Transverse colon (tissue), 4 donors: Measurements from ENCODE around the gene PCDHB7.

Experiments used
- EP300 ChIP-seq: sonication (generic); formaldehyde crosslinking; IDR thresholded peaks from one replicate; pipeline ENCODE4 v1.6.1; 2017; ENCODE audit warnings: antibody characterized with exemption, low read depth
- POLR2A ChIP-seq: fragments of 450-650 bp; IDR thresholded peaks from one replicate; pipeline ENCODE4 v1.6.1; 2016; ENCODE audit warnings: antibody characterized with exemption, mild to moderate bottlenecking, moderate library complexity
- POLR2AphosphoS5 ChIP-seq, 3 donors: sonication (generic); formaldehyde crosslinking; IDR thresholded peaks; one replicate each; pipeline ENCODE4 v1.6.1; 2016; ENCODE audit warnings: antibody characterized with exemption in 3 of 3
- TF ChIP-seq, protein P1 (sequence below), 5 experiments: fragments of 200-600 bp in 3 of 5; fragments of 450-650 bp in 2 of 5; sonication (generic) in 3 of 5; IDR thresholded peaks; 1 replicate in 2 of 5; 2 replicates in 3 of 5; pipeline ENCODE4 v1.5.1; 2016 to 2017; ENCODE audit warnings: antibody characterized with exemption in 5 of 5, inconsistent platforms in 3 of 5, mild to moderate bottlenecking in 2 of 5, moderate library complexity in 1 of 5

DNA sequence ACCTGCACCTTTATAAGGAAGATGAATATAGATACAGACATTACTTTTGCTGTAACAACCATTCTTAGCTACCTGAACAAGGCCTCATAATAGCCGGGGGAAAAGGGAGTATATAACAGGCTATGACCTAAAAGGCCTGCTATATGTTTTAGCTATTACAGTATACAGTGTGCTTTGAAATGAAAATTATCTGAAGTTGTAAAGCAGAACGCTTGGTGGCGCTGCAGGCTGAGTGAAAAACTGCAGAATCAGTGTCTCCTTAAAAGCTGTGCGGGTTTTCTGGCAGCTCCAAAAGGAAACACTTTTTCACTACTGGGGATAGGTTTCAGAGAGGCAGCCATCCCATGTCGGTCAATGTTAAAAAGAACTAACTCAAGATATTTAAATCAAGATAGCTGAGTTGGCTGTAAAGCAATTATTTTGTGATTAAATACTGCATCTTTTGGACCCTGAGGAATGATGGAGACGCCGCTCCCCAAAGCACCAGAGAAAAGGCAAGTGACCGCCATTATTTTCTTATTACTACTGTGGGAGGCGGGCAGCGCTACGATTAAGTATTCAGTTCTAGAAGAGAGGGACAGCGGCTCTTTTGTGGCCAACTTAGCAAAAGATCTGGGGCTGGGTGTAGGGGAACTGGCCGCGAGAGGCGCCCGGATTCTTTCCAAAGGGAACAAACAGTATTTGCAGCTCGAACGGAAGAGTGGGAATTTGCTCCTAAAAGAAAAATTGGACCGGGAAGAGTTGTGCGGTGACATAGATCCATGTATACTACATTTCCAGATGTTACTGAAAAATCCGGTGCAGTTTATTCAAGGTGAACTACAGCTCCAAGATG is 16.7 kb upstream of the PCDHB7 start:
- TF ChIP-seq, protein P1, sequence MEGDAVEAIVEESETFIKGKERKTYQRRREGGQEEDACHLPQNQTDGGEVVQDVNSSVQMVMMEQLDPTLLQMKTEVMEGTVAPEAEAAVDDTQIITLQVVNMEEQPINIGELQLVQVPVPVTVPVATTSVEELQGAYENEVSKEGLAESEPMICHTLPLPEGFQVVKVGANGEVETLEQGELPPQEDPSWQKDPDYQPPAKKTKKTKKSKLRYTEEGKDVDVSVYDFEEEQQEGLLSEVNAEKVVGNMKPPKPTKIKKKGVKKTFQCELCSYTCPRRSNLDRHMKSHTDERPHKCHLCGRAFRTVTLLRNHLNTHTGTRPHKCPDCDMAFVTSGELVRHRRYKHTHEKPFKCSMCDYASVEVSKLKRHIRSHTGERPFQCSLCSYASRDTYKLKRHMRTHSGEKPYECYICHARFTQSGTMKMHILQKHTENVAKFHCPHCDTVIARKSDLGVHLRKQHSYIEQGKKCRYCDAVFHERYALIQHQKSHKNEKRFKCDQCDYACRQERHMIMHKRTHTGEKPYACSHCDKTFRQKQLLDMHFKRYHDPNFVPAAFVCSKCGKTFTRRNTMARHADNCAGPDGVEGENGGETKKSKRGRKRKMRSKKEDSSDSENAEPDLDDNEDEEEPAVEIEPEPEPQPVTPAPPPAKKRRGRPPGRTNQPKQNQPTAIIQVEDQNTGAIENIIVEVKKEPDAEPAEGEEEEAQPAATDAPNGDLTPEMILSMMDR (IDR thresholded peaks at IDR 0.05) = no peak
- no peak for TF ChIP-seq POLR2AphosphoS5 (IDR thresholded peaks at IDR 0.05)
- no peak for TF ChIP-seq POLR2A
- TF ChIP-seq EP300 = no peak
